T-helper 22 cell (primary cell): ENCODE measurements around the gene NFE2L2.
"Not testable (repeated sequence)": the region's sequence is repeated elsewhere in the genome, so short reads cannot be mapped to it uniquely, and the experiment has no call there.

Experiments used
- DNase-seq: peaks from one replicate; pipeline ENCODE4 v3.0.0-alpha.2; 2020; ENCODE audit warnings: low read depth

NFE2L2 gene

GRCh38 chr2:177264693-177265587, at the start of gene NFE2L2:
NFE2L2 (minus strand) TSS chr2:177264727; CDS start chr2:177264576, 151 bp downstream.
- peak; percentile 91 for DNase-seq

- no peak for DNase-seq
Measured at GRCh38 chr2:177314194-177314593, 49.7 kb upstream of the NFE2L2 start.

DNA sequence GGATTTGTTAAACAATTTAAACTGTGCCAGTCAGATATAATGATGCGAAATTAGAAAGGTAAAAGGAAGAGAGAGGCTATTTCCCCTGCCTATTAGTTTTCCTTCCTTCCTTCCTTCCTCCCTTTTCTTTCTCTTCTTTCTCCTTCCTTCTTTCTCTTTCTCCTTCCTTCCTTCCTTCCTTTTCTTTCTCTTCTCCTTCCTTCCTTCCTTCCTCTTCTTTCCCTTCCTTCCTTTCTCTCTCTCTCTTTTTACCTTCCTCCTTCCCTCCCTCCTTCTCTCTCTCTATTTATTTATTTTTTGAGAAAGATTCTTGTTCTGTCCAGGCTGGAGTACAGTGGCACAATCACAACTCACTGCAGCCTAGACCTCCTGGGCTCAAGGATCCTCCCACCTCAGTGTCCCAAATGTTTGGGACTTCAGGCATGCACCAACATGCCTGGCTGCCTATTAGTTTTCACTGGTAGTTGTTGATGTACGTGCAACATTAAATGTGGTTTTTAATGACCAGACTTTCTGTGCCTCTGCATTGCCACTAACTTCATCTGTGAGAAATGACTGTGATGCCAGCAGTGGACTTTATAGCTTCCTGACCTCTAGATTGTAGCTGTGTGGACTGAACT, 48.7 kb upstream of the NFE2L2 start:
- DNase-seq: no peak

GRCh38 chr2:177312562-177312961, 48.0 kb upstream of the NFE2L2 start:
- no peak for DNase-seq

GRCh38 chr2:177309672-177310309, 45.3 kb upstream of the NFE2L2 start:
- not testable (repeated sequence) for DNase-seq

- no peak for DNase-seq
Measured at GRCh38 chr2:177306550-177306949, 42.0 kb upstream of the NFE2L2 start.

DNA sequence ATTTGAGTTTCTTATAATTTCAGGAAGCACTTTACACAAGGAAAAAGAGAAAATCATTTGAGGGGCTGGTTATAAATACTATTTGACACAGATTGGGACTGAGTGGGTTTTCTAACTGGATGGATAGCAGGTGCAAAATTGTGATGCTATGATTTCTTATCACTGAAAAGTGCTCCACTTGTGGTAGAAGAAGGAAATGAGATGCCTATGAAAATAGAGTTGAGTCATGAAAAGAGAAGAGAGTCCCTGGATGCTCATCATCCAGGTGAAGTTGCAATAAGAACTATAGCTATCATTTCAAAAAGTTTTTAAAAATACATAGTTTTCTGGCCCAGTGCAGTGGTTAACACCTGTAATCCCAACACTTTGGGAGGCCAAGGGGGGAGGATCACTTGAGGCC, 39.4 kb upstream of the NFE2L2 start:
- DNase-seq: no peak

GRCh38 chr2:177302552-177302951, 38.0 kb upstream of the NFE2L2 start:
- no peak for DNase-seq

DNA sequence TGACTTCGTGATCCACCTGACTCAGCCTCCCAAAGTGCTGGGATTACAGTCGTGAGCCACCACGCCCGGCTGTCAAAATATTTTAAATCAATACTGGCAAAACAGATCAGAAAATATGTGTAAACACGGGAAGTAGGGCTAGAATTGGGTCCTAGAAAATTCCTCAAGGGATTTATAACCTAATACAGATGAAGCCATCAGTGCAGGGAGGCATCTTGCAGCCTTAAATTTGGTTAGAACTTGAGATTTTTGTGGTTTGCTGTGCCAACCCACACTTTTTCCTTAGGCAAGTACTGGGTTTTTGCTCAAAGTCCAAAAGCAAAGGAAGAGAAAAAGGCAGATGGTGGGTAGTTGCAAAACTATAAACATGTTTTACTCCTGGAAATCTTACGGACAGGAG, 33.7 kb upstream of the NFE2L2 start:
- no peak for DNase-seq

- DNase-seq: no peak
Measured at GRCh38 chr2:177296040-177296439, 31.5 kb upstream of the NFE2L2 start.

DNA sequence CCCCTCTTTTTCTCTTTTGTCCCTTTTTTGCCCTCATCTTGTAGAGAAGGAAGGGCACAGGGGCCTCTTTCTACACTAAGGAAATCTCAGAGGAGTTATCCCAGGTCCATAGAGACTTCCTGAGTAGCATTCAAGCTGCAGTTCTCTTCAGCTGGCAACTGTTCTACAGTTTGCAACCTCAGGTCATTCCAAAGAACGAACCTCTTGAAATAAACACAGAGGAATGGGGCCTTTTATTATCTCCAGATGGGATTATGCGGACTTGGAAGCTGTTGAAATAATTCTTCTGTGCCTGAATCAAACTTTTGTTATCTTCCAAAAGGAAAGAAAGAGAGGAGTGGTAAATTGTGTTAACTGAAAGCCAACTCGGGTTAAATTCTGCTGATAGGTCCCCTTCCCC, 31.0 kb upstream of the NFE2L2 start:
- DNase-seq: no peak

DNA sequence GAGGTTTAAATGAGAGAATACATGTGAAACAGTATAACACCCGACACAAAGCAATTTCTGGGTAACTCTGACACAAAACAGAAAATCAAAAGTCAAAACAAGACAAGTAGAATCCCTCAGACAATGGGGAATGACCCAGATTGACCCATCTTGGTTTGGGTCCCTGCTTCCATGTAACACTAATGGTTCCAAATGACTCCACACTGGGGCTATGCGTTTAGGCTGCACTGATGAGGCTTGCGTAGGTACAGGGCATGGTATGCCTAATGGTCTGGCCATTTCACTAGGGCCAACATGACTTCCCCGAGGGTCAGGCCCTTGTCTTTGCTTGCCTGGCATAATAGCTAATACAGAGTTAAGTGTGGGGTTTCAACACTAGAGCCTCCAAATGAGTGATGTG, 27.2 kb upstream of the NFE2L2 start:
- no peak for DNase-seq

GRCh38 chr2:177289824-177290628, 25.5 kb upstream of the NFE2L2 start:
- no peak for DNase-seq

DNA sequence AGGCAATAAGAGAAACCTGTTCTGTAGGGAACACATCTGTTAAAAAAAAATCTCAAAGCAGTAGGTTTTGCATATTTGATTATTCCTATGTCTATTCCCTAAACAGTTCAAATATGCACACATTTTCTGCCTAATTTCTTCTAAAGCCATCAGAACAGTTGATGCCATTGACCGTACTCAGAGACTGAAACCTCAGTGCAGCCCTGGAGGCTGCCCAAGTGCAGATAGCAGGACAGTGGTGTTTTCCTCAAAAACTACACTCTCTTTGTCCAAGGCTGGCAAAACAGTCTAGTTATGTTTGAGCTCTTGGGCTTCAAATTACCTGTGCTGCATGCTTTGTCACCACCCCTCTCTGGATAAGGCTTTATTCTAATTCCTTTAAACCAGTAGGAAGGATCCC, 23.3 kb upstream of the NFE2L2 start:
- no peak for DNase-seq

DNA sequence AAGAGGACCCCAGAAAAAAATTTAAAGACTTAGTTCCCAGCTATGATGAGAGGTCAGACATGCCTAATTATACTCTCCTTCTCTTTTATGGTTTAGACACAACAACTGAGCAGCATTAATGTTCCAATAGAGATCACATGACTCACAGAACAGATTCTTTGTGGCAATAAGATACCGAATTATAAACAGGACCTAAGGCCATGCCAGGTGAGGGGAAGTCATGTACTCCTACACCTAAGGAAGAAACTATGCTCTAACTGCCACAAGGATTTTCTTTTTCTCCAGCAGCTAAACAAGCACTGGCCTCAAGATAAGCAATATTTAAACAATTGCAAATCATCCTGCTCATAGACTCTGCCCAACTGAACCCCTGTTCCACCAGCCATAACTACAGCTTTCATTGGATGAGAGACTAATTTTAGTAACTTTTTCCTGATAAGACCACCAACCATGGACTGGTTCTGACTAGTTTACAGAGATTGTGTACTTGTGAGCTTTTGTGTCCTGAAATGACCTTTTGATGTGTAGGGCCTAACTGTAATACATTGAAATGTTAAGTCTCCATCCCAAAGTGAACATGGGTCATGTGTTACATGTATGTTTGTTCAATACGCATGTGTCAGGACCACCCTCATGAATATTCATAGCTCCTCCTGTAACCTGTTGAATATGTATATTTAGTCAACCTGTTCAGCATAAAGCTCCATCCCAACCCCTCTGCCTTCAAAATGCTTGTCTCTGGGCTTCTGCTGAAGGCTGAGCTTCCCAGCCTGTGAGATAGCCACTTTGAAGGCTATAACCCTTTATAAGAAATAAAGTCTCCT, 21.6 kb upstream of the NFE2L2 start:
- no peak for DNase-seq

- no peak for DNase-seq
Measured at GRCh38 chr2:177284531-177284930, 20.0 kb upstream of the NFE2L2 start.

- no peak for DNase-seq
Measured at GRCh38 chr2:177283906-177284305, 19.4 kb upstream of the NFE2L2 start.

DNA sequence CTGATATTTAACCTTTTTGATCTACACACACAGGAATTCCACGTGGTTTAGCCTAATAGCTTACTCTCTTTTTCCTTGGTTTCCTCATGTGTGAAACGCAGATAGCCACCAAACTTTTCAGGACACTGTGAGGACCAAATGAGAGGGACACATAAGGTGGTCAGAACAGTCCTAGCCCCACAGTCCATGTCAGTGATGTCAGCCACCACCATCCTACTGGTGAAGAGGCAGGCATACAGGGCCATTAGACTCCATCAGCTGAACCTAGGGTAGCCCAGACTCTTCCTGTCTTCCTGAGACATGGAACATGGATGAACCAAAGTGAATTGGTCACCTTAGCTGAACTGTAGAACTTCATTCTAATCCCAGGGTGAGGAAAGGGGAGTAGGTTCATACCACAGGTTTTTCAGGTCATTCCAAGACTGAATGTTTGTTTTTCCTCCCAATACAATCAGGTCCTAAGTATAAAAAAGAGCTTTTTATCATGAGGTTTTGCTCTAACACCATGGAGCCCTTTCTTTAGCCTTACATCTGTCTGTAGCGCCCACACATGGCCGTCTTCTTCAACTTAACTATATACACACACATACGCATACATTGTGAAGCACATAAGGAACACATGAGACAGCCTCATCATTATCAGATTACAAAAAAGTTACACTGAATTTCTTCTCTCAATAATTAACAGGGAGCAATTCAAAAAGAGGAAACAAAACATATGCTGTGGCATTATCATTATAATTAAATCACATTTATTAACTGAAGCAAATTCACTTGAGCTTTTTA, 18.5 kb upstream of the NFE2L2 start:
- no peak for DNase-seq

DNA sequence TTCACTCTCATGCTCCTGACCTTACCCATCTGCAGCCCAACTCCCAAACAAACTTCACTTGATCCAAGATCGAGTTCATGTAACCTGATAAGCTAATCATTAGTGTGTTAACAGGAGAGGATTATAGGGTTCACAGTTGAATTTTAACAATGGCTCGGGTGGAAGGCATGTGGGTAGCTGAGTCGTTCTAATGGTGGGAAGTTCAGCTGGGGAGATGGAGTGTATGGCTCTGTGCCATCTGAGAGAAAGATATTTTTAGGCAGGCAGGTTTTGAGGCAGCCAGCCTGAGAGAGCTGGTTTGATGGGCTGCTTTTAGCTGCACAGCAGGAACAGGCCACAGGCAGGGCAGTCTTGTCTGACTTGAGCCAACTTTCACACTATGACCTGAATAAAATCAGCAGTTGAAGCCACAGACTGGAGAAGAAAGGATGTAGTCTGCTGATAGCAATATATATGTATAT, 17.7 kb upstream of the NFE2L2 start:
- DNase-seq: no peak

GRCh38 chr2:177281400-177282180, 17.1 kb upstream of the NFE2L2 start:
- no peak for DNase-seq
